CD1c-positive myeloid dendritic cell (primary cell): Measurements from ENCODE around the gene STEAP4.
"Not testable (repeated sequence)": the region's sequence is repeated elsewhere in the genome, so short reads cannot be mapped to it uniquely, and the experiment has no call there.

ENCODE experiments used
- DNase-seq: peaks from one replicate; pipeline ENCODE4 v3.0.0-alpha.2; 2016; ENCODE audit errors: extremely low spot score

Gene STEAP4

GRCh38 chr7:88312061-88312663, 5.5 kb upstream of the STEAP4 start:
- no peak for DNase-seq

GRCh38 chr7:88311675-88312036, 5.0 kb upstream of the STEAP4 start:
- no peak for DNase-seq

- peak; percentile 17 for DNase-seq
Measured at GRCh38 chr7:88310956-88311674, 4.4 kb upstream of the STEAP4 start.

- no peak for DNase-seq
Measured at GRCh38 chr7:88309819-88310218, 3.1 kb upstream of the STEAP4 start.

- DNase-seq: no peak
Measured at GRCh38 chr7:88307823-88308222, 1.1 kb upstream of the STEAP4 start.

GRCh38 chr7:88307412-88307811, 718 bp upstream of the STEAP4 start:
- no peak for DNase-seq

GRCh38 chr7:88305044-88305443, 1.6 kb downstream of the STEAP4 start:
- no peak for DNase-seq

- no peak for DNase-seq
Measured at GRCh38 chr7:88302486-88302885, 4.2 kb downstream of the STEAP4 start.

GRCh38 chr7:88301924-88302323, 4.8 kb downstream of the STEAP4 start:
- no peak for DNase-seq

- no peak for DNase-seq
Measured at GRCh38 chr7:88300401-88300945, 6.2 kb downstream of the STEAP4 start.

GRCh38 chr7:88299126-88299525, 7.6 kb downstream of the STEAP4 start:
- no peak for DNase-seq

GRCh38 chr7:88293866-88294265, 12.8 kb downstream of the STEAP4 start:
- DNase-seq: no peak

GRCh38 chr7:88291398-88292173, 15.1 kb downstream of the STEAP4 start:
- DNase-seq: no peak

GRCh38 chr7:88290491-88290890, 16.2 kb downstream of the STEAP4 start:
- DNase-seq: no peak

GRCh38 chr7:88289564-88290025, 17.1 kb downstream of the STEAP4 start:
- DNase-seq: no peak

- no peak for DNase-seq
Measured at GRCh38 chr7:88281749-88282148, 24.9 kb downstream of the STEAP4 start.

- no peak for DNase-seq
Measured at GRCh38 chr7:88280801-88281200, 25.9 kb downstream of the STEAP4 start.

- DNase-seq: no peak
Measured at GRCh38 chr7:88279323-88279722, 27.4 kb downstream of the STEAP4 start.

GRCh38 chr7:88278881-88279280, 27.8 kb downstream of the STEAP4 start:
- peak; percentile 84 for DNase-seq

- DNase-seq: no peak
Measured at GRCh38 chr7:88276605-88277153, 30.0 kb downstream of the STEAP4 start.

- not testable (repeated sequence) for DNase-seq
Measured at GRCh38 chr7:88274856-88275255, 31.8 kb downstream of the STEAP4 start.

GRCh38 chr7:88269586-88269985, 37.1 kb downstream of the STEAP4 start:
- DNase-seq: peak; percentile 43
